Erythroblast (primary cell): ENCODE data around the gene COMTD1.

Experiments
- GATA1 ChIP-seq: IDR thresholded peaks from 2 replicates; pipeline ENCODE4 v1.6.1; 2011; ENCODE audit warnings: low read depth, mild to moderate bottlenecking, control low read depth, low read length, moderate library complexity
- POLR2A ChIP-seq: IDR thresholded peaks from 2 replicates; pipeline ENCODE4 v1.6.1; 2011; ENCODE audit warnings: mild to moderate bottlenecking, low read length

DNA sequence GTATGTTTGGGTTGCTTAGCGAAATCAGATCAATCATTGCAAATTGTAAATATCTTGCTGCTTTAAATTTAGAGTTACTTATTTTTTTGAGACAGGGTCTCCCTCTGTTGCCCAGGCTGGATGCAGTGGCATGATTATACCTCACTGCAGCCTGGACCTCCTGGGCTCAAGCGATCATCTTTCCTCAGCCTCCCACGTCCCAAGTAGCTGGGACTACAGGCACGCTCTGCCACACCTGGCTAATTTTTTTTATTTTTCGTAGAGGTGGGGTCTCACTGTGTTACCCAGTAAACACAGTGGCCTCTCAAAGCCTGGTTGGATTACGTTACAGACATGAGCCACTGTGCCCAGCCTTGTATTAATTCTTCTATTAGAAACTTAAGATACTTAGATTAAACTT, 23.4 kb downstream of the COMTD1 start:
- TF ChIP-seq POLR2A (no peak), GATA1 (no peak)
